GM21786 (cell line): ENCODE measurements around the gene CACNA2D3.
"Not testable (repeated sequence)": the region's sequence is repeated elsewhere in the genome, so short reads cannot be mapped to it uniquely, and the experiment has no call there.

Experiments
- ATAC-seq: cut with Tn5 transposase; IDR thresholded peaks from one replicate; pipeline ENCODE4 v1.9.1; 2021; ENCODE audit not compliant: unreplicated experiment

Gene CACNA2D3

GRCh38 chr3:55091381-55092225 lies 969.3 kb downstream of the CACNA2D3 start:
- ATAC-seq, result no peak

GRCh38 chr3:55094676-55095075 lies 972.3 kb downstream of the CACNA2D3 start:
- no peak for ATAC-seq

GRCh38 chr3:55097441-55097840 lies 975.1 kb downstream of the CACNA2D3 start:
- ATAC-seq, result no peak

GRCh38 chr3:55105647-55106046 lies 983.3 kb downstream of the CACNA2D3 start:
- ATAC-seq, result no peak

- ATAC-seq, result no peak
Observed at GRCh38 chr3:55107187-55107586, 984.8 kb downstream of the CACNA2D3 start.

GRCh38 chr3:55111906-55112305 lies 989.6 kb downstream of the CACNA2D3 start:
- ATAC-seq, result not testable (repeated sequence)

GRCh38 chr3:55118451-55118850 lies 996.1 kb downstream of the CACNA2D3 start:
- ATAC-seq, result no peak

GRCh38 chr3:55119268-55119667 lies 996.9 kb downstream of the CACNA2D3 start:
- no peak for ATAC-seq

- ATAC-seq, result no peak
Observed at GRCh38 chr3:55122312-55122711, 1000.0 kb downstream of the CACNA2D3 start.
